HepG2 (cell line): ENCODE data around the gene SBK3. TPM values are rescaled to one million over a fixed set of nuclear protein-coding genes. Genes with fewer than 3 reads are reported as not detected.

Source experiments
- CHD4 ChIP-seq: fragments of 200-600 bp; sonication (generic); IDR thresholded peaks from 2 replicates; pipeline ENCODE4 v1.7.0; 2017; ENCODE audit warnings: mild to moderate bottlenecking, low read length, borderline replicate concordance
- DMAP1 ChIP-seq: IDR thresholded peaks from 2 replicates; pipeline ENCODE4 v1.6.1; 2016
- EEA1 ChIP-seq: sonication (generic); formaldehyde crosslinking; IDR thresholded peaks from 2 replicates; pipeline ENCODE4 v1.5.1; 2020; ENCODE audit warnings: mild to moderate bottlenecking, missing genetic modification reagents, borderline replicate concordance
- EP300 ChIP-seq, 3 experiments: sonication (generic) in 1 of 3; formaldehyde crosslinking in 1 of 3; IDR thresholded peaks; 2 replicates each; pipeline versions ENCODE4 v1.5.1 to v1.6.1; 2011 to 2020; ENCODE audit warnings: low read depth in 2 of 3, low read length in 2 of 3, borderline replicate concordance in 1 of 3, improper control_type of control experiment in 1 of 3, mild to moderate bottlenecking in 1 of 3, missing genetic modification reagents in 1 of 3, moderate library complexity in 1 of 3
- HES4 ChIP-seq: sonication (generic); formaldehyde crosslinking; IDR thresholded peaks from 2 replicates; pipeline ENCODE4 v1.9.0; 2021; ENCODE audit warnings: mild to moderate bottlenecking, missing genetic modification reagents, borderline replicate concordance
- KDM4B ChIP-seq: sonication (generic); formaldehyde crosslinking; IDR thresholded peaks from 2 replicates; pipeline ENCODE4 v1.4.0; 2020; ENCODE audit warnings: missing genetic modification reagents
- KMT2A ChIP-seq: sonication (generic); formaldehyde crosslinking; IDR thresholded peaks from 2 replicates; pipeline ENCODE4 v1.4.0; 2020; ENCODE audit warnings: missing genetic modification reagents
- MTA3 ChIP-seq: sonication (generic); formaldehyde crosslinking; IDR thresholded peaks from 2 replicates; pipeline ENCODE4 v1.4.0; 2020; ENCODE audit warnings: missing genetic modification reagents
- RARA ChIP-seq: IDR thresholded peaks from 2 replicates; pipeline ENCODE4 v1.6.1; 2016; ENCODE audit warnings: missing genetic modification reagents, missing compliant biosample characterization
- SIN3A ChIP-seq: IDR thresholded peaks from 2 replicates; pipeline ENCODE4 v1.6.1; 2011; ENCODE audit warnings: low read depth, mild to moderate bottlenecking, control low read depth, low read length, borderline replicate concordance
- TBL1XR1 ChIP-seq: fragments of 150-350 bp; IDR thresholded peaks from 2 replicates; pipeline ENCODE4 v1.6.1; 2014; ENCODE audit warnings: borderline replicate concordance, low read length; ENCODE audit not compliant: partially characterized antibody
- ZKSCAN1 ChIP-seq: fragments of 150-350 bp; IDR thresholded peaks from 2 replicates; pipeline ENCODE4 v1.6.1; 2014; ENCODE audit warnings: low read length
- ZNF10 ChIP-seq: sonication (generic); formaldehyde crosslinking; IDR thresholded peaks from 2 replicates; pipeline ENCODE4 v1.4.0; 2020; ENCODE audit warnings: mild to moderate bottlenecking, low read depth, missing genetic modification reagents, borderline replicate concordance
- ZNF333 ChIP-seq: sonication (generic); formaldehyde crosslinking; IDR thresholded peaks from 2 replicates; pipeline ENCODE4 v1.4.0; 2020; ENCODE audit warnings: mild to moderate bottlenecking, missing genetic modification reagents, borderline replicate concordance
- ZNF414 ChIP-seq: sonication (generic); formaldehyde crosslinking; IDR thresholded peaks from 2 replicates; pipeline ENCODE4 v1.5.0; 2020; ENCODE audit warnings: missing genetic modification reagents
- ZNF574 ChIP-seq: sonication (generic); formaldehyde crosslinking; IDR thresholded peaks from 2 replicates; pipeline ENCODE4 v1.4.0; 2020; ENCODE audit warnings: missing genetic modification reagents
- ZNF644 ChIP-seq: IDR thresholded peaks from 2 replicates; pipeline ENCODE4 v1.6.1; 2016; ENCODE audit warnings: low read depth
- ZNF777 ChIP-seq: sonication (generic); formaldehyde crosslinking; IDR thresholded peaks from 2 replicates; pipeline ENCODE4 v1.4.0; 2020; ENCODE audit warnings: missing genetic modification reagents
- ZSCAN21 ChIP-seq: sonication (generic); formaldehyde crosslinking; IDR thresholded peaks from 2 replicates; pipeline ENCODE4 v1.8.0; 2022; ENCODE audit warnings: mild to moderate bottlenecking, missing genetic modification reagents, moderate library complexity, borderline replicate concordance
- polyA plus RNA-seq, 8 experiments: library from polyadenylated mRNA; depleted of rRNA in 3 of 8; stranded (reverse) in 7 of 8; unstranded in 1 of 8; fragments of >200 nt; fragmentation: Illumina TruSeq in 4 of 8; extraction: Trizol in 4 of 8; gene quantifications; 2 replicates each; pipeline versions ENCODE4 v1.2.1 to v1.2.3, GENCODE V29; 2011 to 2016; ENCODE audit warnings: low read depth in 4 of 8, missing spikeins in 1 of 8, mixed read lengths in 1 of 8; ENCODE audit not compliant: insufficient read depth in 1 of 8
- total RNA-seq, 5 experiments: library from RNA; depleted of rRNA; stranded (reverse); fragments of >200 nt; fragmentation: Illumina TruSeq; extraction: Trizol; gene quantifications; 2 replicates each; pipeline ENCODE4 v1.2.3, GENCODE V29; 2016; ENCODE audit warnings: low read depth in 1 of 5
- TF ChIP-seq, protein P1 (sequence below): sonication (generic); formaldehyde crosslinking; IDR thresholded peaks from 2 replicates; pipeline ENCODE4 v1.8.1; 2023; ENCODE audit warnings: mild to moderate bottlenecking, missing genetic modification reagents, borderline replicate concordance
- TF ChIP-seq, protein P2 (sequence below): sonication (generic); formaldehyde crosslinking; IDR thresholded peaks from 2 replicates; pipeline ENCODE4 v1.8.0; 2022; ENCODE audit warnings: mild to moderate bottlenecking, missing genetic modification reagents, borderline replicate concordance

SBK3 gene
- total and polyA plus RNA-seq, 2 of the 13 experiments (the other 11 are each of a cell fraction or from before 2014, with no cell fraction given), result 0.66 to 0.77 TPM

- TF ChIP-seq, protein P1, sequence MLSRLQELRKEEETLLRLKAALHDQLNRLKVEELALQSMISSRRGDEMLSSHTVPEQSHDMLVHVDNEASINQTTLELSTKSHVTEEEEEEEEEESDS, result no peak
- TF ChIP-seq, protein P2, sequence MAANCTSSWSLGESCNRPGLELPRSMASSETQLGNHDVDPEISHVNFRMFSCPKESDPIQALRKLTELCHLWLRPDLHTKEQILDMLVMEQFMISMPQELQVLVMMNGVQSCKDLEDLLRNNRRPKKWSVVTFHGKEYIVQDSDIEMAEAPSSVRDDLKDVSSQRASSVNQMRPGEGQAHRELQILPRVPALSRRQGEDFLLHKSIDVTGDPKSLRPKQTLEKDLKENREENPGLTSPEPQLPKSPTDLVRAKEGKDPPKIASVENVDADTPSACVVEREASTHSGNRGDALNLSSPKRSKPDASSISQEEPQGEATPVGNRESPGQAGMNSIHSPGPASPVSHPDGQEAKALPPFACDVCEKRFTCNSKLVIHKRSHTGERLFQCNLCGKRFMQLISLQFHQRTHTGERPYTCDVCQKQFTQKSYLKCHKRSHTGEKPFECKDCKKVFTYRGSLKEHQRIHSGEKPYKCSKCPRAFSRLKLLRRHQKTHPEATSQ (CRISPR knock-in tag), result no peak
- TF ChIP-seq ZNF10 (CRISPR knock-in tag), result no peak
- peak; percentile 90; the same call in 1 of the 2 replicates for TF ChIP-seq SIN3A
- 0 out of 4 replicates have a peak, but pooled peaks of 1 of the 2 experiments have one; percentile 0 for TF ChIP-seq EP300 (IDR thresholded peaks at IDR 0.05; ENCODE audit: low read depth in 2 of 2, low read length in 2 of 2)
- TF ChIP-seq EP300 (CRISPR knock-in tag; IDR thresholded peaks at IDR 0.05; ENCODE audit: borderline replicate concordance), result no peak
- TF ChIP-seq HES4, result peak; percentile 69; the same call in 1 of the 2 replicates
- TF ChIP-seq EEA1, result peak; percentile 82; the same call in 1 of the 2 replicates
- TF ChIP-seq ZKSCAN1, result peak; percentile 99
- peak; percentile 60; the same call in 1 of the 2 replicates for TF ChIP-seq ZNF777 (CRISPR knock-in tag)
- TF ChIP-seq ZNF414 (CRISPR knock-in tag), result no peak
- TF ChIP-seq CHD4, result 0 out of 2 replicates have a peak, but pooled peaks have one; percentile 67
- 0 out of 2 replicates have a peak, but pooled peaks have one; percentile 44 for TF ChIP-seq KDM4B
- TF ChIP-seq RARA (CRISPR knock-in tag), result peak; percentile 50
- no peak for TF ChIP-seq MTA3
- peak; percentile 9; the same call in 1 of the 2 replicates for TF ChIP-seq KMT2A (CRISPR knock-in tag)
- peak; percentile 0; the same call in 1 of the 2 replicates for TF ChIP-seq ZNF574 (CRISPR knock-in tag)
- peak; percentile 29; the same call in 1 of the 2 replicates for TF ChIP-seq ZSCAN21 (CRISPR knock-in tag)
- TF ChIP-seq ZNF333 (CRISPR knock-in tag), result no peak; the same call in 1 of the 2 replicates
- TF ChIP-seq DMAP1 (CRISPR knock-in tag), result 0 out of 2 replicates have a peak, but pooled peaks have one; percentile 25
- 0 out of 2 replicates have a peak, but pooled peaks have one; percentile 17 for TF ChIP-seq ZNF644 (CRISPR knock-in tag)
- TF ChIP-seq TBL1XR1, result no peak
Measured at GRCh38 chr19:55581145-55581822, 35.9 kb upstream of the SBK3 start (continued).
